AG04450 (cell line): ENCODE results near the gene SNX1. TPM values are rescaled to one million over a fixed set of nuclear protein-coding genes. Genes with fewer than 3 reads are reported as not detected.

ENCODE experiments used
- CTCF ChIA-PET: fragments of 300-600, 350-600 bp; formaldehyde crosslinking; extraction: SDS; loops from one replicate; lab custom pipeline; 2022; ENCODE audit warnings: antibody characterized with exemption, inconsistent platforms; lab: Charles Lee
- POLR2A ChIA-PET: fragments of 350-600 bp; formaldehyde crosslinking; extraction: SDS; loops from one replicate; lab custom pipeline; 2021; ENCODE audit warnings: antibody characterized with exemption, inconsistent platforms; lab: Yijun Ruan, JAX
- DNase-seq: peaks from one replicate; pipeline ENCODE4 v3.0.0-alpha.2; 2011; ENCODE audit warnings: low read depth, low spot score
- H3K27ac ChIP-seq: one replicate; pipeline ENCODE4 v1.5.1; 2012; ENCODE audit warnings: low read depth, low read length, control low read depth
- H3K27me3 ChIP-seq: one replicate; pipeline ENCODE4 v1.6.0; 2012; ENCODE audit warnings: low read length; ENCODE audit not compliant: control insufficient read depth, insufficient read depth
- H3K4me3 ChIP-seq: 2 replicates; pipeline ENCODE4 v1.5.1; 2011; ENCODE audit warnings: mild to moderate bottlenecking, low read depth, low read length, control low read depth
- H3K9me3 ChIP-seq: 2 replicates; pipeline ENCODE4 v1.5.1; 2012; ENCODE audit warnings: low read length; ENCODE audit not compliant: control insufficient read depth, insufficient read depth
- CTCF ChIP-seq: IDR thresholded peaks from 2 replicates; pipeline ENCODE4 v1.5.1; 2011; ENCODE audit warnings: low read depth, low read length, control low read depth, inconsistent platforms
- polyA plus RNA-seq: library from polyadenylated mRNA; depleted of rRNA; stranded (reverse); fragments of >200 nt; gene quantifications from 2 replicates; pipeline ENCODE4 v1.2.3, GENCODE V29; 2011

SNX1 gene
- polyA plus RNA-seq, 1 experiment: 77.6 TPM

- no peak for DNase-seq
- no peaks in the 10 kb centered on the region; the same call in 1 of the 2 replicates for H3K9me3 ChIP-seq
- H3K27ac ChIP-seq: no peak overlapping the region
- ChIA-PET CTCF (interaction anchor here (1.3 kb wide), 1 partner anchor 10 kb away, joined by 8 read pairs; no protein-coding TSS in a partner anchor), POLR2A (no interaction called here)
- no peak for TF ChIP-seq CTCF
- H3K27me3 ChIP-seq: no peaks in the 10 kb centered on the region
- H3K4me3 ChIP-seq: no peak overlapping the region
Measured at GRCh38 chr15:64143276-64143675, 47.5 kb downstream of the SNX1 start.

- H3K4me3 ChIP-seq: no peak overlapping the region
- H3K27me3 ChIP-seq: no peaks in the 10 kb centered on the region
- no peaks in the 10 kb centered on the region; the same call in 1 of the 2 replicates for H3K9me3 ChIP-seq
- TF ChIP-seq CTCF: no peak
- DNase-seq: no peak
- H3K27ac ChIP-seq: no peak overlapping the region
- ChIA-PET CTCF (interaction anchor here (1.3 kb wide), 1 partner anchor 9 kb away, joined by 8 read pairs; no protein-coding TSS in a partner anchor), POLR2A (no interaction called here)
Measured at GRCh38 chr15:64144192-64144564, 48.4 kb downstream of the SNX1 start.

GRCh38 chr15:64144565-64145281, 48.9 kb downstream of the SNX1 start:
- CTCF ChIA-PET: interaction anchor here (1.3 kb wide), 1 partner anchor 9 kb away, joined by 8 read pairs; no protein-coding TSS in a partner anchor
- no peak for TF ChIP-seq CTCF
- POLR2A ChIA-PET: no interaction called here
- no peaks in the 10 kb centered on the region; the same call in 1 of the 2 replicates for H3K9me3 ChIP-seq
- H3K27ac ChIP-seq: no peak overlapping the region
- no peaks in the 10 kb centered on the region for H3K27me3 ChIP-seq
- H3K4me3 ChIP-seq: no peak overlapping the region
- no peak for DNase-seq

GRCh38 chr15:64146041-64146440, 50.3 kb downstream of the SNX1 start:
- no peaks in the 10 kb centered on the region; the same call in 1 of the 2 replicates for H3K9me3 ChIP-seq
- POLR2A ChIA-PET: no interaction called here
- DNase-seq: no peak
- no peak for TF ChIP-seq CTCF
- H3K27me3 ChIP-seq: no peaks in the 10 kb centered on the region
- CTCF ChIA-PET: interaction anchor here (1.4 kb wide), 1 partner anchor 8 kb away, joined by 4 read pairs; no protein-coding TSS in a partner anchor
- H3K27ac ChIP-seq: no peak overlapping the region
- no peak overlapping the region for H3K4me3 ChIP-seq

GRCh38 chr15:64146520-64146884, 50.7 kb downstream of the SNX1 start:
- CTCF ChIA-PET: interaction anchor here (1.4 kb wide), 1 partner anchor 8 kb away, joined by 4 read pairs; no protein-coding TSS in a partner anchor
- no peak for DNase-seq
- POLR2A ChIA-PET: interaction anchor here (0.6 kb wide), 1 partner anchor 224 kb away, joined by 8 read pairs; no protein-coding TSS in a partner anchor
- no peak for TF ChIP-seq CTCF
- Histone ChIP-seq H3K4me3 (no peak overlapping the region), H3K27me3 (no peaks in the 10 kb centered on the region), H3K27ac (no peak overlapping the region), H3K9me3 (no peaks in the 10 kb centered on the region; the same call in 1 of the 2 replicates)
